ENCODE data around the gene CIITA. TPM values are rescaled to one million over a fixed set of nuclear protein-coding genes. Genes with fewer than 3 reads are reported as not detected.

CIITA gene
- total and polyA plus RNA-seq, 8 donors, result under 0.01 to 67.1 (median 12.8) TPM

DNA sequence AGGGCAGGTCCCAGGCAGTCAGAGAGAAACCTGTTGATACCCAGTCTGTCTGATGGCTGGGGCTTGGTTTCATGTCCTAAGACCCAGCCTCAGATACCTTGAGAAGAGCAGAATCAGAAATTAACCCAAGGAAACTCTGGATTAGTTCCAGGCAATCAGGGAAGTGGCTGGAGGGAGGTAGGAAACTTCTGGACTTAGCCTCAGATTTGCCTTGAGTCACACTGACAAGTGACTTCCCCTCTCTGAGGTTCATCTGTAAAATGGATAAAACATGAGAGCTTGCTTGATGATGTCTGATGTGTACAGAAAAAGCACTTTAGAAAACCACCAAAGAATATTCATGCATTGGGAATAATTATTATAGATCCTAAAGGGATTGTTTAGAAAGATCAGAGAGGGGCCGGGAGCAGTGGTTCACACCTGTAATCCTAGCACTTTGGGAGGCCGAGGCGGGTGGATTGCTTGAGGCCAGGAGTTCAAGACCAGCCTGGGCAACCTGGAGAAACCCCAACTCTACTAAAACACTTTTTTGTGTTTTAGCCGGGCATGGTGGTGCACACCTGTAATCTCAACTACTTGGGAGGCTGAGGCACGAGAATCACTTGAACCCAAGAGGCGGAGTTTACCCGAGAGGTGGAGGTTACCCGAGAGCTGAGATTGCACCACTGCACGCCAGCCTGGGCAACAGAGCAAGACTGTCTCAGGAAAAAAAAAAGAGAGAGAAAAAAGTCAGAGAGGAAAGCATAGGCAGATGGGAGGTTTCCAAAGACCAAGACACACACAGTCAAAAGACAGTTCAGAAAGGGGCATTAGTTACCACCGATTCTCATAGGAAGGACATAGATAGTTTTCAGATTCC, 3.8 kb downstream of the CIITA start:
- WGBS, 5 donors, result 78 to 89% (median 80%) methylated on average over 10 of the region's 10 CpGs
- H3K4me3 ChIP-seq, result peak overlapping the region in 1 of 4 donors; percentile 76

DNA sequence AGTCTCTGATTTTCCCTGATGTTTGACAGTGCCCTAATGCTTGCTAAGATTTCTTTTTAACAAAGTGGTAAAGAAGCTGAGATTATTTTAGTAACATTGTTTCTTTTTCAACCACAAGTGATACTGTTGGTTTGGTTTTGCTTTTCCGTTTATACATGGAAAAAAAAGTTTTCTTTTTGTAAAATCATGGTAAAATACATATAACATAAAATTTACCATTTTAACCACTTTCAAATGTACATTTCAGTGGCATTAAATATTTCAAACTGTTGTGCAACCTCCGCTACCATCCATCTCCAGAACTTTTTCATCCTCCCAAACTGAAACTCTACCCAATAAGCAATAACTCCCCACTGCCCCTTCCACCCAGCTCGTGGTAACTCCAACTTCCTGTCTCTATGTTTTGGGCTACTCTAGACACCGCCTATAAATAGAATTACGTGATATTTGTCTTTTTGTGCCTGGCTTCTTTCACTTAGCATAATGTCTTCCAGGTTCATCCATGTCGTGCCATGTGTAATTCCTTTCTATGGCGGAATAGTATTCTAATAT, 4.6 kb downstream of the CIITA start:
- no peaks in the 10 kb centered on the region for H3K9me3 ChIP-seq
- TF ChIP-seq EP300 (IDR thresholded peaks at IDR 0.05) (no peak), POLR2A (IDR thresholded peaks at IDR 0.05) (no peak), POLR2AphosphoS5 (IDR thresholded peaks at IDR 0.05) (no peak)
- TF ChIP-seq, protein P1, sequence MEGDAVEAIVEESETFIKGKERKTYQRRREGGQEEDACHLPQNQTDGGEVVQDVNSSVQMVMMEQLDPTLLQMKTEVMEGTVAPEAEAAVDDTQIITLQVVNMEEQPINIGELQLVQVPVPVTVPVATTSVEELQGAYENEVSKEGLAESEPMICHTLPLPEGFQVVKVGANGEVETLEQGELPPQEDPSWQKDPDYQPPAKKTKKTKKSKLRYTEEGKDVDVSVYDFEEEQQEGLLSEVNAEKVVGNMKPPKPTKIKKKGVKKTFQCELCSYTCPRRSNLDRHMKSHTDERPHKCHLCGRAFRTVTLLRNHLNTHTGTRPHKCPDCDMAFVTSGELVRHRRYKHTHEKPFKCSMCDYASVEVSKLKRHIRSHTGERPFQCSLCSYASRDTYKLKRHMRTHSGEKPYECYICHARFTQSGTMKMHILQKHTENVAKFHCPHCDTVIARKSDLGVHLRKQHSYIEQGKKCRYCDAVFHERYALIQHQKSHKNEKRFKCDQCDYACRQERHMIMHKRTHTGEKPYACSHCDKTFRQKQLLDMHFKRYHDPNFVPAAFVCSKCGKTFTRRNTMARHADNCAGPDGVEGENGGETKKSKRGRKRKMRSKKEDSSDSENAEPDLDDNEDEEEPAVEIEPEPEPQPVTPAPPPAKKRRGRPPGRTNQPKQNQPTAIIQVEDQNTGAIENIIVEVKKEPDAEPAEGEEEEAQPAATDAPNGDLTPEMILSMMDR (IDR thresholded peaks at IDR 0.05), result no peak
- peaks cover 0 to 36% (median 0%) of the 10 kb centered on the region in 4 donors for H3K36me3 ChIP-seq
- 64 to 78% (median 75%) methylated on average over 7 of the region's 7 CpGs for WGBS, 5 donors
- peak overlapping the region in 1 of 4 donors; percentile 76 for H3K4me3 ChIP-seq
- DNase-seq, result no peak
- intact Hi-C loops (cut with DNase I; ENCODE audit: low total_unique reads), result no loop called here
- H3K4me1 ChIP-seq, result peaks cover 16 to 65% (median 39%) of the 10 kb centered on the region in 4 donors
- H3K27me3 ChIP-seq, result peaks cover 0 to 33% (median 0%) of the 10 kb centered on the region in 3 donors
- no peak overlapping the region for H3K27ac ChIP-seq

More for the DNA sequence above, 3.8 kb downstream of the CIITA start:
- Histone ChIP-seq H3K27ac (peak overlapping the region in 2 of 5 donors; percentile 74 to 83), H3K9me3 (no peaks in the 10 kb centered on the region), H3K36me3 (peaks cover 0 to 29% (median 0%) of the 10 kb centered on the region in 4 donors), H3K4me1 (peaks cover 16 to 65% (median 39%) of the 10 kb centered on the region in 4 donors), H3K27me3 (peaks cover 0 to 33% (median 0%) of the 10 kb centered on the region in 3 donors)
- no peak for TF ChIP-seq POLR2A (IDR thresholded peaks at IDR 0.05)
- TF ChIP-seq, protein P1 (IDR thresholded peaks at IDR 0.05), result no peak
- no peak for TF ChIP-seq POLR2AphosphoS5 (IDR thresholded peaks at IDR 0.05)
- no peak for TF ChIP-seq EP300 (IDR thresholded peaks at IDR 0.05)
- intact Hi-C loops (cut with DNase I; ENCODE audit: low total_unique reads), result no loop called here
- no peak for DNase-seq

DNA sequence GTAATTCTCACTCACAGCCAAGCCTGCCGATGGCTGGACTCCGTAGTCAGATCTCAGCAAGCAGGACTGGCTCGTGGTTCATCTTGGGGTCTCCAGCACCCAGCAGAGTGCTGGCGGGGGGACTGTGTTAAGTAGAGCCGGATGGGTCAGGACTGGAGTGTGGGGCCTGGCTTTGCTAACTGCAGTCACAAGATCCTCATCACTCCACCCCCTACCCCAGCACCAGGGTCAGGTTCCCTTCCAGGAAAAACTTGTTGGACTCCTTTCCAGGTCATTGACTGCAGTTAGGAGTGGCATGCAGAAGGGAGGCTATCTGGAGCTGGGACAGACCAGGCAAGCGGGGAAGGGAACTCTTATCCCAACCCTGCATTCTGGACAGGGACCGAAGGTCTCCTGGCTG, 6.0 kb downstream of the CIITA start:
- Histone ChIP-seq H3K9me3 (no peaks in the 10 kb centered on the region), H3K36me3 (peaks cover 0 to 51% (median 0%) of the 10 kb centered on the region in 4 donors), H3K4me1 (peaks cover 16 to 51% (median 33%) of the 10 kb centered on the region in 4 donors), H3K4me3 (peak overlapping the region in 1 of 4 donors; percentile 76), H3K27ac (peak overlapping the region in 2 of 5 donors; percentile 15 to 20), H3K27me3 (peaks cover 0 to 23% (median 0%) of the 10 kb centered on the region in 3 donors)
- intact Hi-C loops (cut with DNase I; ENCODE audit: low total_unique reads), result no loop called here
- DNase-seq, result peak; percentile 48 to 68
- TF ChIP-seq POLR2A (IDR thresholded peaks at IDR 0.05) (no peak), POLR2AphosphoS5 (IDR thresholded peaks at IDR 0.05) (peak in 1 of 3 donors; percentile 11)
- WGBS, 5 donors, result 35 to 64% (median 59%) methylated on average over 5 to 7 of the region's 7 CpGs

DNA sequence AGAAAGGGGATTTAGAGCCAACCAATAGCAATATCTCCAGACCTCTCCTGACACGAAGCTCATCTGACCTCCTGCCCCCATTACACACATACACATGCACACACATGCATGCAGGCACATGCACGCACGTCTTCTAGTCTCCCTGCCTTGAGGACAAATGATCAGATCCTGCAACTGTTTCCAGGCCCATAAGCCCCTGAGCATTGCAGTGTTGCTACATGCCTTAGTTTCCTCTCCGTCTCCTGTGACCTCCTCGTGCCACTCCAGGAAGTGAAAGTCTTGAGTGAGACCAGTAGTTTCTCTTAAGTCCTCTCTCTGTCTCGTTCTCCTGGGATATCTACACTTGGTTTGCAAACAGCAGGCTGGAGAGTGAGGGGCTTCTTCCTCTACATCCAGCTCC, 8.2 kb downstream of the CIITA start:
- TF ChIP-seq, protein P1 (IDR thresholded peaks at IDR 0.05), result no peak
- TF ChIP-seq EP300 (IDR thresholded peaks at IDR 0.05), result no peak
- TF ChIP-seq POLR2A (IDR thresholded peaks at IDR 0.05), result no peak
- no peak for TF ChIP-seq POLR2AphosphoS5 (IDR thresholded peaks at IDR 0.05)
- no peak overlapping the region for H3K27ac ChIP-seq
- no peak overlapping the region for H3K4me3 ChIP-seq
- H3K36me3 ChIP-seq, result peaks cover 0 to 59% (median 0%) of the 10 kb centered on the region in 4 donors
- no peaks in the 10 kb centered on the region for H3K9me3 ChIP-seq
- peaks cover 0 to 1% (median 0%) of the 10 kb centered on the region in 3 donors for H3K27me3 ChIP-seq
- DNase-seq, result no peak
- intact Hi-C loops (cut with DNase I; ENCODE audit: low total_unique reads), result no loop called here
- peaks cover 3 to 29% (median 18%) of the 10 kb centered on the region in 4 donors for H3K4me1 ChIP-seq
- 48 to 79% (median 61%) methylated on average over 6 of the region's 6 CpGs for WGBS, 5 donors

All from stomach (tissue), 9 donors.